NCI-H1048 (cell line): ENCODE results near the gene NEMP2.
A peak's percentile ranks its signal among the peaks of the same experiment; 100 is the strongest.
"Not testable (repeated sequence)": the region's sequence is repeated elsewhere in the genome, so short reads cannot be mapped to it uniquely, and the experiment has no call there.

Experiments used
- DNase-seq: peaks from one replicate; lab custom pipeline; 2025; lab: John Stamatoyannopoulos, UW

The NEMP2 gene

DNA sequence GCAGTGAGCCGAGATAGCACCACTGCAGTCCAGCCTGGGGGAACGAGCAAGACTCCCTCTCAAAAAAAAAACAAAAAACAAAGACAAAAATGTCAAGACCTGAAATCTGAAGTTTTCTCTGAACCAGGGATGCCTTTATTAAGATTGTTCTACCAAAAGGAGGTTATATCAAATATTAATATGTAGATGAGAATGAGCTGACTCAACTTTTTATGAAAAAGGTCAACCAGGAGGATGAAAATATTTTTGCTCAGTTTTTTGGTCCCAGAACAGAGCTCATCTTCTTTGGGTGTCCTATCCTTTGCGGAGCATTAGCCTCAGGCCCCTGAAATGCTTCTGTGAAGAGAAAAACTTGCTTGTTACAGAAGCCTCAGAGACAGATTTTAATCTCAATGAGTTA lies 44.0 kb downstream of the NEMP2 start:
- no peak for DNase-seq

DNA sequence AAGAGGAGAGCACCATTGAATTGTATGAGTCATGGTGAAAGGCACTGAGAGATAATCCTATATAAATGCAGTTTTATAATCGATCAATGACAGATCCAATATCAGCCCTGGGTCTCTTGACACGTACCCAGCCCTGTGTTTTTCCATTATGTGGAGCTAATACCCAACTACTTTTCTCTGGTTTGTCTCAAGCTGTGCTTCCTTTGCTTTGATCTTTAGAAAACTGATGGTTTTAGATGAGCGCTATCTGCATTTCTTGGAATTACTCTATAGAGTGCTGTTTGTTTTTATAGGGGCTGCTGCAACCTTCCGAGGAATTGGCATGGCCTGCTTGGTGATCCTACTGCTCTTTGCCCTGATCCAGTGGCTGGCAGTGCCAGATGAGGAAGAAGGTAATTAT lies 45.0 kb downstream of the NEMP2 start:
- no peak for DNase-seq

DNA sequence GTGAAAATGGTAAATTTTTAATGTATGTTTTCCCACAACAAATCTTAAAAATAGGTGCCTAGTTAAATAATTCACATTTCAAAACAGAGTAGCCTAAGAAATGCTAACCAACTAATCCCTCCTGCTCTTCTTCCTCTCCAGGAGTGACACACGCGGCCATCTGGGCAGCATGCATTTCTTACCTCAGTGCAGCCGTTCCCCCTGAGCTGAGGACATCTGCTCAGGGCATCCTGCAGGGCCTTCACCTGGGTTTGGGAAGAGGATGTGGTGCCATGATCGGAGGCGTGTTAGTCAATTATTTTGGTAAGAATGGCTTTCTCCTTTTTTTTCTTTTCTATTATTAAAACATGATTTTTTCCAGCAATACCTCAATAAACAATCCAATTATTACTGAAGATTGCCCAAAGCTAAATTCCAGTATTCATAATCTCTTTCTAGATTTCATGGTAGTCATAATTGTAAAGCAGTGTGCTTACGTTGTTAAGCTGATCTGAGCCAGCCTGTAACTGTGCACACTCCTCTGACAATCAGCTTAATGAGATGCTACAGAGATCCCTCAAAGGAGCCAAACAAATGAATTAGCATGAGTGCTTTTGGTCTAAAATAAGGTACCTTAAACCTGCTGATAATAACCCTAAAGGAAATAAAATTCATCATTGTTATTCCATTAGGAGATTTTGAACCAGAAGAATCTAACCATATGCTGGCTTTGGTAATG lies 45.8 kb downstream of the NEMP2 start:
- no peak for DNase-seq

GRCh38 chr2:190486037-190486623 lies 48.4 kb downstream of the NEMP2 start:
- no peak for DNase-seq

DNA sequence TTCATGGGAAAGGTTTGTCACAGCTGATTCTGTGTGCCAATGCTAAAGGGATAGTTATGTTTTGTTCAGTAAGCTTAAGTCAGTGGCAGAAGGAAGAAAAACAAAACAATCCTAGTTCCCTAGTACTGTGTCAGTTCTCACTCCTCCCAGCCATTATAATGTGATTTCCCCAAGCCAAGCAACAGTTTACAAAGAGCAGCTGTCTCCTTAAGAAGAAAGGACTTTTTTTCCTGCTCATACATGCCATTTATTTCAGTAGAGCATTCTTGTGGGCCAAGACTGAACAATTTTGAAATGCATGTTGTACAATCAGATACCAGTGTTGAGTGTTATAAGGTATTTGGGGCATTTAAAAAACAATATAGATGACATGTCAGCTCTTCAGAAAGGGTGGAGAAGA lies 52.1 kb downstream of the NEMP2 start:
- no peak for DNase-seq

DNA sequence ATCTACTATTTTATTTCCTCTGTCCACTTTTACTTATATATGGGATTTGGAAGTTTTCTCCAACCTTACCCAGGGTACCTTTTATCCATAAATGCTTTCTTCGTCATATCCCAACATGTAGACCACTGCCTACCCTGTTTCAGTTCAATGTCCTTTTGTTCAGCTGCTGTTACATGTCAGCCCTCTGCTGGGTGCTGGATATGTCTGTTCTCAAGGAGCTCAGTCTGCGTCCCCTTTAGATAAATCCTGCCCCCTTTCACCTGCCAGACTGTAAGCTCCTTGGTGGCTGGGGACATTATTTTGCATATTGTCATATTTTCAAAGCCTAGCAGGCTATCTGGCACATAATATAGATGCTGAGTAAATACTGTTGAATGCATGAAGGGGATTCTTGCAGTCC lies 53.2 kb downstream of the NEMP2 start:
- no peak for DNase-seq

- no peak for DNase-seq
Measured at GRCh38 chr2:190478572-190479195, 55.8 kb downstream of the NEMP2 start.

DNA sequence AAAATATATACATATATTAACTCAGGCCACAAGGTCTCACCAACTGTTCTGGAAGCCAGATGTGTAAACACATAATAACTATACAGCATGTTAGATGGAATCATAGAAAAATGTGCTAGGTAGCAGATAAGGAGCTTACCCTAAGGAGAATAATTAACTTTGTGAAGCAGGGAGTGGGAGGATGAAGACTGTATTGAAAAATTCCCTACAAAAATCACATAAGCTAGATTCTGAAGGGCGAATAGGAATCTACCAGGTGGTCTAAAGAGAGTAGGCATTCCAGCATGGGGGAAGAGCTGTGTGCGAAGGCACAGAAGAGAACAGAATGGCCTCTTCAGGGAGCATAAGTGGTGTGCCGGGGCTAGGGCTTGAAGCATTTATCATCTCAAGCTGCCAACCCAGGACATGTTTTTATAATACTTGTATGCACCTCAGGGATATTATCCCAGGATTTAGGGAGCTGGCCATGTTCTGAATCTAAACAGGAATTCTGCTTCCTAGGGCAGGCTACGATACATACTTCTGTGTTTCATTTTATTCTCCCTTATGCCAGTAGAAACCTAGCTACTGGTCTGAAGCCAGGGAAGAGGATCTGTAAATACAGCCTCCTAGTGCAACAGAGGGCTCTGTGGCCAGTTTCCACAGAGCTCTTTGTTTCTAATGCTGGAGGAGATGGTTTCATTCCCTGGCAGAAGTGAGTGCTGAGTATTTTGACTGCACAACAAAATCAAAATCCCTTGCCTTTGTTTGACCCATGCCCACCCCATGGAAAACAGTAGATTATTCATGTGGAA lies 56.7 kb downstream of the NEMP2 start:
- DNase-seq, result no peak

- no peak for DNase-seq
Measured at GRCh38 chr2:190470256-190470826, 64.2 kb downstream of the NEMP2 start.

DNA sequence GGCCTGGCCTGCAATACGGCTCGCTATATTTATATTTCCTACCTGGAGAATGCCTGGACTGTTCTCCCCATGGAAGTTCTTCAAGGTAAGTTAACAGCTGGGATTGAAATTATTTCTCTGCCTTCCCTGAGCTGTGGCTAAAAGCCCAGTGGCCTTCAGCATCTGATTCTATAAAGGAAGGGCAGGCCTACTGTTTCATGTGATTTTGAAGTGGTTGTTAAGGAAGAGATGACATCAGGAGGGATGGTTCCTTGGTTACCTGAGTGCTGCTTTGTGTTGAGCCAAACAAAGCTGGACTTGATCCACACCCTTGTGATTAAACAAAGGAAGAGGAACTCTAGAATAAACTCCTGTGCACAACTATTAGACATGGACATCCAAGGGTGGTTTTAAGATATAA lies 64.8 kb downstream of the NEMP2 start:
- no peak for DNase-seq

DNA sequence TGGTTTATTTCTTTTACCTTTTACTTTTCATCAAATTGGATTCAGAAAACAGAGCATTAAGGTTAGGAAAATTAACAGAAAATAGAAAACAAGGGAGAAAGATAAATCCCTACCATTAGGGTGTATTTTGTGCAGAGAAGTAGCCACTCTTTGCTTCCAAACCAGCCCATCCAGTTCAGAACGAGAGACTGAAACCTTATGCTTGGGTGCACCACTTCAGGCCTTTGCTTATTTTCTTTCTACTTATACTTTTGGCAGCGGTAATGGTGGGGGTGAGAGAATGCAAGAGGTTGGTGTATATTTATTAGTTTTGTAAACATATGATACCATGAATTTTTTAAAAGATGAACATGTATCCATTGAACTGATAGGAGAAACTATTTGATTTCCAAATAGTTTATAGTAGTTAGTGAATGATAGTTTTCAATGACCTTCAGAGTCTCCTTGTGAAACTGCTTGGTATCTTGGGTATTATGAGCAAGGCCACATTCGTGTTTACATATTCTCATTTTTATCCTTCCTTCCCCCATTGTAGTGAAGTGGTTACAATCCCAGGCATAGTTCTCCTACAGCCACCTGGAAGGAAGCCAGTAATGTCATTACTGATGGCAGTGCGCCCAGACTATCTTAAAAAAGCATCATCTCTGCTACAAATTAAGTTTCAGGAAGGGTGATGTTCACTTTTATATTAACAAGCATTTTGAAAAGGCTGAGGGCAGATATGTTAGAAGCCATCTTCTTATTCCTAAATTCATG lies 65.5 kb downstream of the NEMP2 start:
- peak; percentile 66 for DNase-seq

DNA sequence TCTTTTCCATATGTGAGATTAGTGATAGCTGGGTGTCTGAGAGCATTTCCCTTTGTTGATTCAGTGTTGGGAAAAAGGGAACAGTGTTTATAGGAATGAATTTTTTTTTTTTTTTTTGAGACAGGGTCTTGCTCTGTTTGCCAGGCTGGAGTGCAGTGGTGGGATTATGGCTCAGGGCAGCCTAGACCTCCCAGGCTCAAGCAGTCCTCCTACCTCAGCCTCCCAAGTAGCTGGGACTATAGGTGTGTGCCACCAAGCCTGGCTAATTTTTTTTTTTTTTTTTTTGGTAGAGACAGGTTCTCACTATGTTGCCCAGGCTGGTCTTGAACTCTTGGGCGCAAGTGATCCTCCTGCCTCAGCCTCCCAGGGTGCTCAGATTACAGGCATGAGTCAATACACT lies 66.2 kb downstream of the NEMP2 start:
- DNase-seq, result not testable (repeated sequence)

DNA sequence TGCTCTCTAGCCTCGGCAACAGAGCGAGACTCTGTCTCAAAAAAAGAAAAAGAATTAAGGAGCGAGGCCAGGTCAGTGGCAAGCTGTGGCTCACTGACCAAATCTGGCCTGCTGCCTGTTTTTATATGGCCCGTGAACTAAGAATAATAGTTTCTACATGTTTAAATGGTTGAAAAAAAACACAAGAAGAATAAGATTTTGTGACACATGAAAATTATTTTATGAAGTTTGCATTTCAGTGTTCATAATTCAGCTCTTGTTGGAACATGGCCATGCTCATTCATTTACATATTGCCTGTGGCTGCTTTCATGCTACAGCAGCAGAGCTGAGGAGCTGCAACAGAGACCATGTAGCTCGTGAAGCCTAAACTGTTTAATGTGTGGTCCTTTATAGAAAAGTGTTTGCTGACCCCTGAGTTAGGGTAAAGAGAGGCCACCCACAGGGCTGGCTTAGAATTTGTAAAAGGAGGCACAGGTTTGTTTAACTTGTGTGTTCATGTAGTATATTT lies 66.9 kb downstream of the NEMP2 start:
- peak; percentile 71 for DNase-seq

DNA sequence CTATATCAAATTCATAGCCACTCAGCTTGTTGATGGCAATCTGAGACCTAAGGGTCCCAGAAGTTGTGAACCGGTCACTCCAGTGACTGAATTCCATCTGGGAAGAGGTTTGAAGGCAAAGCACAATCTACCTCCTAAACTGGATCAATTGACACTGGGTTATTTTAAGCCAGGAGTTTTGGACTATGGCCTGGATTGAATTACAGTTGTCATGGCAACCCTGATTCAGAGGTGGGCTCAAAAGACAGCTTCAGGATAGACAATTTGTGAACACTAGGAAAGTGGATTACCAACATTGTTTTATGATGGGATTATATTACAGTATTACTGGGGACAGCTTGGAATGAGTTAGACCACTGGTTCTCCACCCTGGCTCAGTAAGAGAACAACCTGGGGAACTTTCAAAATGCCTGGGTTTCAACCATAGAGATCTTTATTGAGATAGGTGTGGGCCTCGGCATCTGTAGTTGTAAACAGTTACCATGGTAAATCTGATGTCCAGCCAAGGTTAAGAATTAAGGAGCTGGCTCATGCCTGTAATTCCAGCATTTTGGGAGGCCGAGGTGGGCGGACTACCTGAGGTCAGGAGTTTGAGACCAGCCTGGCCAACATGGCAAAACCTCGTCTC lies 67.6 kb downstream of the NEMP2 start:
- no peak for DNase-seq

- DNase-seq, result no peak
Measured at GRCh38 chr2:190465060-190465459, 69.5 kb downstream of the NEMP2 start.

DNA sequence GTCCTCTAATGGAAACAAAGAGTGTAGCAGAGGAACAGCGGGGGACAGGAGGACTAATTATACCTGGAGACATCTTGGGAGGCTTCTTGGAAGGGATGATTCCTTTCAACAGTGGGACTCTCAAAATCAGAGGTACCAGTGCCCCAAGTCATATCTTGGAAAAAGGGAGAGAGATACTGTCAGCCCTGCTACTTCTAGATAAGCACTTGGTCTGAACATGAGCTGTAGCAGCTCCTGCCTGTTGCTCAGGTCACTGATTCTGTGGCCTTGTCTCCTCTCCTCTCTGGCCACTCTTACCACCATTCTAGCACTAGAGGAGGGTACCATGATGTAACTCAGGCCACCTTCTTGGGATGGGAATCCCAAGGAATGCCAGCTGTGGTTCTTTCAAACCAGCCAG lies 71.9 kb downstream of the NEMP2 start:
- no peak for DNase-seq

- no peak for DNase-seq
Measured at GRCh38 chr2:190462181-190462580, 72.3 kb downstream of the NEMP2 start.

GRCh38 chr2:190460487-190460886 lies 74.0 kb downstream of the NEMP2 start:
- no peak for DNase-seq

- DNase-seq, result no peak
Measured at GRCh38 chr2:190459881-190460280, 74.6 kb downstream of the NEMP2 start.

- DNase-seq, result no peak
Measured at GRCh38 chr2:190458352-190459107, 76.0 kb downstream of the NEMP2 start.
